Globus pallidus (tissue), 1 donor: ENCODE data around the gene SLC25A21.
"Not testable (repeated sequence)": the region's sequence is repeated elsewhere in the genome, so short reads cannot be mapped to it uniquely, and the experiment has no call there.

Source experiments
- DNase-seq: peaks from one replicate; pipeline ENCODE4 v3.0.0-alpha.2; 2015; ENCODE audit warnings: low spot score

Gene SLC25A21

DNA sequence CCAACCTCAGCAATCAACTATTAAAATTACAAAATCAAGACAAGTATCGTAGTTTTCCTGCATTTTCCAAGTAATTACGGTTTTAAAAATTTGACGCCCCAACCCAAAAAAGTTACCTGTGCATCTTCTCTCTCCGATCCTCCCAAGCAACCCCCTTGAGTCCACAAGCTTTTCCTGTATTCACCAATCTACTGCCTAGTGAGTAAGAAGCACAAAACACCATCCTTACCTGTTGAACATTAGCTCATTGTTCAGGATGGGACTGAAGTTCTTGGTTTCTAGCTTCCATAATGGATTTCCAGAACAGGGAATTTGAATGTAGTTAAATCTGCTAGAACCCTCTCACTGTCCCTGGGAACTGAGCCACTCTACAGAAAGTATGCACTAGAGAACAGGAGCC lies 348.8 kb downstream of the SLC25A21 start:
- no peak for DNase-seq

DNA sequence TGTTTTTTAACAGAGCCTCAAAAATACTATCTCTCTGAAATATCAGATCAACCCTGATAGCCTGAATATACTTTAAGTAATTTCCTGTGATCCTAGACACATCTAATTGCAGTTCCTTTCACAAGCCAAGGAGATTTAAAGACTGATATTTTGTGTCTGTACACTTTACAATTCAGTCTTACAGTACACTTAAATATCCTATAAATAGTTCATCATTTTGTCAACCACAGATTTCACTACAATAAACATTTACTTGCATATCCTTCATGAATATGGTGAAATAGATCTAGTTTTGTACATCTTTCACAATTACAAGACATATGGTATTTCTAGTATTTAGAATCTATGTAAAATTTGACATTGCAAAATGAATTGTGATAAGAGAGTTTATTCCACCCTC lies 349.7 kb downstream of the SLC25A21 start:
- DNase-seq: no peak

DNA sequence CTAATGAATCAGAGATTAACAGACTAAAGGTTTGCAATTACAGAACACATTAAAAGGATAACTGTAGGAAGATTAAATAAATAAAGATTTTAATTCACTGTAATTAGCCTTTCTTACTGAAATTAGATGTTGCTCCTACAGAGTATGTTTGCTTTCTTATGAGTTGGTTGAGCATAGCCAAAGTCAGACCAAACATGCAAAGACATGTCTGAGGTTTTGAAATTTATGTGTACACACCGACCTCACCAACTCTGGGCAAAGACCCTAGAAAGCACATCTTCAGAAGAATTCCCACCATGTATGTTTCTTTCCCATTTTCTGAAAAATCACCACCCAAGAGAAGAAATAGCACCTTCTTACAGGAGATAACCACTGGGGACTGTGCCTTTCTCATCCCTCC lies 351.5 kb downstream of the SLC25A21 start:
- no peak for DNase-seq

DNA sequence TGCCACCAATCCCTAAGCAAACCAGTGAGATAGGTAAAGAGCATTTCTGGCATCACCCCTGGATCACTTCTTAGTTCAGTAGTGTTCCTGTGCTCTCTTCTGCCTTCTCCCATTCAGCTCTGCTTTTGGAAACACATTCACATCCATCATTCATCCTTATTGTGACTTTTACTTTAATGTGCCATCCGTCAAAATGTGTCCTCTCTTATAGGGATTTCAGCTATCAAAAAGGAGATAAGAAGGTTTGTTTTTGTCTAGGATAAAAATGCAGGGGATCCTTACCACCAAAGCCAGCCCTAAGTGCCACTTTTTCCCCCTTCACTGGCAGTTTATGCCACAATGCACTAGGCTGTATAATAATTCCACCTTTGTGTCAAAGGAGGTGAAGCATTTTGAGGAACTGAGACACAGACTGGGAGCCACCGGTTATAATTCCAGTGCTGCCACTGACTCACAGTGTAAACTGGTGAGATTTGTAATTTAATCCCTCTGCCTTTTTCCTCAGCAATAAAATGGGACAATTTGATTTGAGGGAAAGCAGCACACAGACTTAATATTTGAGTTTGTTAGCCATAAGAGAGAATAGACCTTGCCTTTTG lies 352.2 kb downstream of the SLC25A21 start:
- DNase-seq: no peak

DNA sequence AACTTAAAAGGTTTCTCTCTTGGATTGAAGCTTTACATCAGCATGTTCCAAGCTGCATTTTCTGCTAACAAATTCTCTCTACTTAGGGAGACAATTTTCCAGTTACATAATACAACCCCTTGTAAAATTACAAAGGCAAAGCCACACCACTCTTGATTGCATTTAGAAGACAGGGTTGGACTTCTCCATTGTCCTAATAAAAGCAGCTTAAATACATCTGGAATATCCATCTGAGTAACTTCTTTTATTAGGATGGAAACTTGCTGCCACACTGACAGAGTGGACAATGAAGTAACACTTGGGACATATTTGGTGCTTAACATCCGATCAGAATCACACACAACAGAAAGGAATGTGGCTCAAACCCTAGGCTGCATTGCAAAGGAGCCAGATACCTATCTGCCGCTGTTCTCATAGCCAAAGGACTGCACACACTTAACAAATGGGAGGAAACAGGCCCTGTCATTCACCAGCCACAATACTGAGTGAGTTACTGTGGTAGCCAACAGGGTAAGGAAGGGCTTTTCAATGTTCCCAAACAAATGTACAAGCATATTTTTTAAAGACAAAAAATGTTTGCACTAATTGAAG lies 353.5 kb downstream of the SLC25A21 start:
- no peak for DNase-seq

DNA sequence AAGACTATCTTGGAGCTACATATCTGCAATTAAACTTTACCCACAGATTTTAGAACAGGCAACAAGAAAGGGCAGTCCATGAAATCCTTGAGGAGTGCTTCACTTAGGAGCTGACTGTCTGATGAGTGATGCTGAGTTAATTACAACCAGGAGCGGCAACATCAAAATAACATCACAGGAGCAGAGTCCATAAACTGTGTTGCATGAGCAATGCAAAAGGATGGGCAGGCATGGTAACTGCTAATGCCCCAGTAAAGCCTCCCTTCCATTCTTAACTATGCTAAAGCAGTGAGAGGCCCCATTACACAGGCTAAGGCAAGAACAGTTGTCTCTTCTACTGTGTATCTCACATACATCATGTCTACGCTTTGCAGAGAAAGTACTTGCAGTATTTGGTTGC lies 354.2 kb downstream of the SLC25A21 start:
- no peak for DNase-seq

DNA sequence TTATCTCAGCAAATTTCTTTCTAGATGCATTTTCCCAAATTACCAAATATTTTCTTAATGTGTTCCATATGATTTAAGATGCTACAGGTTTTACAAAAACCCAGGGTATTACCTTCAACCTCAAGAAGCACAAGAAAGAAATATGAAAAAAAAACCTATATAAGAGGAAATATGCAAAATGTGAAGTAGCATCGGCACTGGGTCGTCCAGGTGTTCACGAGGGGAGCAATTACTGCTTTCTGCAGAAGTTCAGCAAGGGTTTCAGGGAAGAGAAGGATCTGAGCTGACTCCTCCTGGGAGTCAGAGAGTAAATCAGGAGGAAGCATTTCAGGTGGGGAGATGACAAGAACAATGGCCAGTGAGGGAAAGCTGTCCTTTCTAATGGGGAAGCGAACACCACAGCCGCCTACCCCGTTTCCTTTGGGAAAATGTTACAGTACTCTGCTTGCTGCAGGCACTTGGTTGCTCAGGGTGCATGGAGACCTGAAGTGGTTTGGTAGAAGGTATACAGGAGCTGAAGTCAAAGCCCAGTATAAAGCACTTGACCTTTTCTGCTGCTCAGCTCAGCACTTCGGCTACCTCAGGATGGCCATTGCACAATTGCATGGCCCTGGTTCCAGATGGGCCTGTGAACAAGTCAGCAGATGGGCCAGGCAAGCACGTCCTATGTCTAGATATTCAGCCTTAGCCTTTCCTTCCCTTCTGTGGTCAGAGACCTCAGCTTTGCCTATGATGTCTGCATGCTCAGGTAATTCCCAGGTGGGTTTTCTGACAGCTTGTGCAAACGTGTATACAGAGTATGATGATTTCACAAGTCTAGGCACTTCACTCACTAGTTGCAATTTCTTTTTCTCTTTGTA lies 355.1 kb downstream of the SLC25A21 start:
- DNase-seq: no peak

DNA sequence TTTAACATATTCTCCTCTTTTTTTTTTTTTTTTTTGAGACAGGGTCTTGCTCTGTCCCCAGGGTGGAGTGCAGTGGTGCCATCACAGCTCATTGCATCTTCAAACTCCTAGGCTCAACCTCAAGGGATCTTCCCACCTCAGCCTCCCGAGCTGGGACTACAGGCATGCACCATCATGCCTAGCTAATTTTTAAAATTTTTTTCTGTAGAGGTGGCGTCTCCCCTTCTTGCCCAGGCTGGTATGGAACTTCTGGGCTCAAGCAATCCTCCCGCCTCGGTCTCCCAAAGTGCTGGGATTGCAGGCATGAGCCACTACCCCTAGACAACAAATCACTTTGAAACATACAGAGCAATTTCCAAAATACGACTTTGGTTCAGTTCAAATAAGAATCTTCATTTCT lies 355.9 kb downstream of the SLC25A21 start:
- DNase-seq: no peak

DNA sequence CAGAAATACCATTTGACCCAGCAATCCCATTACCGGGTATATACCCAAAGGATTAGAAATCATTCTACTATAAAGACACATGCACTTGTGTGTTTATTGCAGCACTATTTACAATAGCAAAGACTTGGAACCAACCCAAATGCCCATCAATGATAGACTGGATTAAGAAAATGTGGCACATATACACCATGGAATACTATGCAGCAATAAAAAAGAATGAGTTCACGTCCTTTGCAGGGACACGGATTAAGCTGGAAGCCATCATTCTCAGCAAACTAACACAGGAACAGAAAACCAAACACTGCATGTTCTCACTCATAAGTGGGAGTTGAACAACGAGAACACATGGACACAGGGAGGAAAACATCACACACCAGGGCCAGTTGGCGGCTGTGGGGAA lies 357.6 kb downstream of the SLC25A21 start:
- DNase-seq: not testable (repeated sequence)

DNA sequence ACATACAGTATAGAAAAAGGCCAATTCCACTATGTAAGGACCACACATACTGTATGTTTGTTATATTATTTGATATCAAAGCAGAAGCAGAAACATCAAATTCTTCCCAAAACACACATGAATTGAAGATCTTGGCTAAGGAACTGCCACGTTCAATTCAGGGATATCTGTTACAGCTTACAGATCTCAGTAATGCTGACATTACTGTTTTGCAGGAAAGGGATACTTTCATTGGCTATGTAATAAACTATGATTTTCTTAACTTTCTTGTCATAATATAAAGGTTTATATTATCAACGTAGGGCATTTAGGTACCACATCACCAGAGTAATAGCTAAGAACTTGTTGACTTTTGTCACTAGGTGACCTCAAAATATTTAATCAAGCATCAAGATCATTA lies 362.2 kb downstream of the SLC25A21 start:
- DNase-seq: no peak

DNA sequence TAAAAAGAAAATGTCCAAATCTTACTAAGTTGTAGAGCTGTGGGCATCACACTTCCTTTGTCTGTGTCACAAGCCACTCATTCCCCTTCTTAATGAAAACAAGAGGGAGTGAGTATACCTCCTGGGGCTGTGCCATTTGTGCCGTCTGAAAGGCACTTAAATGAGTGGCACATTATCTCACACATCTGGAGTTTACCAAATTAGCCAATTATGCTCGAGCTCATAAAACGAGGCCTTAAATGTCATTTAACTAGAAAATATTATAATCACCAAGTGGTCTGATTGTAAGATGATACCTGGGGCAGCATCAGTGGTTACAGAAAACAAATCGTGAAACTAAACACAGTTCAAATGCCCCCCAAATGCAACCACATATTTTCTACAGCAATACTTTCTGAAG lies 364.7 kb downstream of the SLC25A21 start:
- no peak for DNase-seq

DNA sequence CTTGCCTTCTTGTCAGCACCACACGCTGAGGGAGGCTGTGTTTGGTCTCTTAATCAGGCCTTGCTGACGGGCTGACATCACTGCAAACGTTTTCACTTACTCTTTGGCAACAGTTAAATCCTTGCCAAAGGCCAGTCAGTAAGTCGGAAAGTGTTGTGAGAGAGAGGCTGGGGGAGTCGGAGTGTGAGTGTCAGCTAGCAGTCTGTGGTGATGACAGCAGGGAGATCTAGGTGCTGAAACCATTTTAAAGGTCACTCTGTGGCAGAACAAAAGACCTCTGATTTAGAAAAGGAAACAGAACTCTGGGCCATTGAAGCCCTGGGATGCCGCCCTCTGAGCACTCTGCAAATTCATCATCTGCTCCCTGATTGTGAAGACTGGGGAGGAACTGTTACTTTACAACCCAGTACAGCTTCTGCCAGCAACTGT lies 367.3 kb downstream of the SLC25A21 start:
- DNase-seq: no peak

DNA sequence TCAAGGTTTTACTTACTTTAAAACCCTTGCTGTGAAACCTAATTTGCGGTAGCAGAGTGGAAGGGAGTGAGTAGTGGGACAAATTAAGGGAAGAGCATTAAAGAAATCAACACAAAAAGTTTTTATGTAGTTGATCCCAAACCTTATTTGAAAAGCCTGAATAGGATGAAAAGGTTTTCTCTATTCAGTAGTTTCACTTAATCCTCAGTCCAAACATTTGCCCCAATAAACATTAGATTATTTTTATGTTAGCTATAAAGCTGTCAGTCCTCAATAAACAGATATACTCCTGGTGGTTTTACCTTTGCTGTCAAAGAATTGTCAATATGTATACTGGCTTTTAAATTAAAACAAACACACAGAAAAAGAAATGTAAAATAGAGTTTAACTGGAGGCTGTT lies 374.8 kb downstream of the SLC25A21 start:
- no peak for DNase-seq

DNA sequence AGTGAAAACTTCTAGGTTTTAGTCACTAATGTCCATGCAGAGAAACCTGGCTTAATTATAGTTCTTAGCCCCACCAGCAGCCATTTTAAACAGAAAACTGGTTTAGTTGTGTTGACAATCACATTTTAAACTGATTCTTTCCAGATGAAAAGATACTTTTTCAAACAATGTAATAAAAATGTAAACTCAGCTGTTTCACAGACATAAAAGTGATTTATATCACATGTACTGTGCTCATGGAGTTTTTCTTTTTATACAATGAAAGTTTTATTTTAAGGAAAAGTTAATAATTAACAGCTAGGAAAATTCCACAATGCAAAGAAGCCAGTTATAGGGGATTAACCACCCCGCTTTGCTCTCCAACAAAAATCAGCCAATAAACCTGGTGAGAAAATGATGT lies 381.0 kb downstream of the SLC25A21 start:
- no peak for DNase-seq

DNA sequence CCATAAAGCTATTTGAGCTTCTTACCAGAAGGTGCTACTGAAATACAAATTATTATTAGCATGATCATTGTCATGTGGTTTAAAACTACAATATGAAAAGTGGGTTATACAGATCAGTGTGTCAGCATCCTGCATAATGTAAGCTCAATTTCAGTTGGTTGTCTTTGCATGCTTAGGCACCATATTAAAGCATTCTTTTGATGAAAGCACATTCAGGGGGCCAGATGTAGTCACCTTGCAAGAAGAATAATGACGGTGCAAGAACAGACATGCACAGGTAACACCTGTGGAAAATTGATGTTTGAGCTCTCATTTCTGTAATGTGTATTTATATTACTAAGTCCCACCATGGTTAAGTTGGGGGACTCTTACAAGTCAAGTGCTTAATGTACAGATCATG lies 386.9 kb downstream of the SLC25A21 start:
- no peak for DNase-seq

DNA sequence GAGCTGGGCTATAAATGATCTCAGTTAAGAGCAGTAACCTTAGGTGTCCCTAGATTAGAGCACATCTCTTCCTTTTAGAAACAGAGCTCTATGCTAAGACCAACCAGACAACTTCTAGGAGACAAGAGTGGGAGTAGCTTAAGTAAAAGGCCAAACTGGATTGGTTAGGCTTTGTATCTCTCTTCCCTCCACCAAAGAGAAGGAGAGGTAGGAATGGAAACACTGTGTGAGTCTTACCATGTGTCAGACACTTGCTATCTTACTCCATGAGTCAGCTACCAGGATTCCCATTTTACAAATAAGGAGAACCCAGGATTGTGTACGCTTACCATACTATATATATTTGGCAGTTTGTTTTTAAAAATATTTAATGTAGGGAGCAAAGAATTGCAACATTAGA lies 387.9 kb downstream of the SLC25A21 start:
- no peak for DNase-seq

DNA sequence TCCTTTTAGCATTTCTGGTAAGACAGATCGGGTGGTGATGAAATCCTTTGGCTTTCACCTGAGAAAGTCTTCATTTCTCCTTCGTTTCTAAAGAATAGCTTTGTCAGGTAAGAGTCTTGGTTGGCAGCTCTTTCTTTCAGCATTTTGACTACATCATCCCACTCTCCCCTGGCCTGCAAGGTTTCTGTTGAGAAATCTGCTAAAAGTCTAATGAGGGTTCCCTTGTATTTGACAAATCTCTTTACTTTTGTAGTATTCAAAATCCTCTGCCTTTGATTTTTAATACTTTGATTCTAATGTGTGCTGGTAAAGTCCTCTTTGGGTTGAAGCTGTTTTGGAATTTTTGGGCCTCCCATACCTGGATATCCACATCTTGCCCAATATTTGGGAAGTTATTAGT lies 390.5 kb downstream of the SLC25A21 start:
- DNase-seq: no peak

DNA sequence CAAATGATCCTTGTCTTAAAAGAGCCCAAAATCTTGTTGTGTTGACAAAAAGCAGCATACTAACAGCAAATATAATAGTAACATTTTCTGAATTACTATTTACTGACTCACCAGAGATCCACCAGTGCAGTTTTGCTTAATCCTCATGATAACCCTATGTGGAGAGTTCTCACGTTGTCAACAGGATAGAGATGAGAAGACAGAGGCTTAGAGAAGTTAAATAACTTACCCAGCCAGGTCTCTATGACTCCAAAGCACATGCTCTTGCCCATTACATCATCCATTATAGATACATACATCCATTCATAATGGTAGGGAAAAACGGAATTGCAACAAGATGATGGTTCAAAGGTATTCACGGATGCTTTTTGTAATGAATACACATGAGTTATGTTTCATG lies 398.8 kb downstream of the SLC25A21 start:
- no peak for DNase-seq

DNA sequence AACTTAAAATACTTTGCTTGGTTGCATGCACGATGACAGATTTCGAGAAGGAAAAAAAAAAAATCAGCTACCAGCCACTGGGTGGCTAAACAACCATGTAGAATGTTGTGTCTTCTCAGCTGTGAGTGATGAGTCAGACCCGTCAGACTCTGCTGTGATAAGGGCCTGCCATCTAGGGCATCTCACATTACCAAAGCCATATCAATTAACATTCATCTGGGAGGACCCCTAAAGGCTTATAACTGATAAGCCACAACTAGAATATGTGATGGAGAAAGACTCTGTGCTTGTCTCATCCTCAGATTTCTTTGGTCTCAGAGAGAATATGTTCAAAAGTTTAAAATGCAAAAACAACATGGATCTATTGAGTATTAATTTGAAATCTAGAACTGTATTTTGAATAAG lies 399.3 kb downstream of the SLC25A21 start:
- no peak for DNase-seq

DNA sequence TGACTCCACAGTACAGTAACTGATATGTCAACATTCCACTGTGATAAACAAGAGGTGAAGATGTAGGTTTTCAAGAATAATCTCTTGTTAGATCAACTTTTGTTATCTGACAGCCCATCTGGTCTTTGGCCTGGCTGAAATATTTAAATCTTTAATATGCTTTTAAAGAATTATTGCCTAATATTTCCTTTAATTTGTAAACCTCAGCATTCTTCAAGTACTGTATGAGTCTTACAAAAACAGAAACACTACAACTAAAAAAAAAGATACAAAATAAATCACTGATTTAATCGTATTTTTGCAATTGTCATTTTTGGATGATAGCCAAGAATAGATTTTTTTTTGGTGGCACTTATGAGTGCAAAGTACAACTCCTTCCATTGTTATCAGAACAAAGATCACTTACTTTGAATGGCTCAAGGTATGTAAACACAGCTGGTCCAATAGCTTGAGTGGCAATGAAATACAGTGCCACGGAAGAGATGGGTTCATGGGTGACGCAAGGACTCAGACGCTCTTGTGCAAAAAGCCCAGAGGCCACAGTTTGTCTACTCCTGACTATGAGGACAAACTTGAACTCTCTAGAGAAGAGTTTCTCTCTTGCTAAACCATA lies 401.3 kb downstream of the SLC25A21 start:
- no peak for DNase-seq

DNA sequence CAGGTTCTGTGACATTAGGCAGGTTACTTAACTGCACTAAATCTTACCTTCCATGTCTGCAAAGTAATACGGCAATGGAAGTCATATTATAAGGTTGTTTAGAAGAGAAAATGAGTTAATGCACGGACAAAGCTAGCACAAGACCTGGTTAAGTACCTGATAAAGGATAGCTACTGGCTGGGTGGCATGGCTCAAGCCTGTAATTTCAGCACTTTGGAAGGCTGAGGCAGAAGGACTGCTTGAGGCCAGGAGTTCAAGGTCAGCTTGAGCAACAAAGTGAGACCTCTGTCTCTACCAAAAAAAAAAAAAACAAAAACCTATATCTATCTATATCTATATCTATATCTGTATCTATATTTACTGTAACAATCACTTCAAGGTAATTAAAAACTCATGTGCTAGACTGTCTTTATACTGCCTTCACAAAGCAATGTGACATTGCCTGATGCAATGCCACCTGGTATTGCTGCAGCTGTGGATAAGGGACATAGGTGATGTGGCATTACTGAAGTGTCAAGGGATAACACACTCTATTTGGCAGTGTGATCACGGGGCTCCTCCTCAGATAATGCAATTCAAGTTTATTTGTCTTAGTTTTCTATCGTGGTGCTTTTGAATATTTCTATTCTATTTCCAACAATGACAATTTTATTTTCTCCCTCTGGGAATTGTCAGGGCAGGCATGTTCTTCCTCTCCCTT lies 403.6 kb downstream of the SLC25A21 start:
- no peak for DNase-seq

DNA sequence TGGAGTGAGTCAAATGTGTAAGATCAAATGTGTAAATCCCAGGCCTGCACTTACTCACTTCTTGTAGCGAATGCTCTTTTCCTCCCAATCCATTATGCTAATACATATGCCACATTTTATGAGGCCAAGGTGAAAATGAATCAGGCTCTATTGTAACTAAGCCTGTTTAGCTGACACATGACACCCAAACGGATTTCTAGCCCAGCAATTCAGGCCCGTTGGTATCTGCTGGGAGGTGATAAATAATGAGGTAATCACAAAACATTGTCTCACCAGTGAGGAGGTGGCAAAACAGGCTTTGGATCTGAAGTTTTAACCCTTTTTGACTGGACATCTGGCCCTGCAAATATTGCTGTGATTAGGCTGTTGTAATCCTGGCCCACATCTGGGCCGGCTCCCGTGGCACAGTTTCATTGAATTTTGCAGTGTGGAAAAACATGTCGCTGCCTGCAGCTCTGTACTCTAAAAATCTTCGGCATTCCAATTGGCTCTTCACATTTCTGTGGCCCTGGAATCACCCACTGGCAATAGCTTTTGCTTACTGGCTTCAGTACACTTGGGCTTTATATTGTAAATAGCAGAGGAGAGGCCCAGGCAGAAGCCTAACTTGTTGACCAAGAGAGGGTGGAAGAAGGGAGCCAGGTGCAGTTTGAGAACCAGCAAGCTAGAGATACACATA lies 404.7 kb downstream of the SLC25A21 start:
- no peak for DNase-seq
